HL-60 (cell line): ENCODE measurements around the gene AFF2.

Experiments
- CTCF ChIP-seq: IDR thresholded peaks from one replicate; pipeline ENCODE4 v1.5.1; 2011; ENCODE audit warnings: low read length, control low read depth, inconsistent platforms; ENCODE audit not compliant: insufficient read depth
- GABPA ChIP-seq: IDR thresholded peaks from 2 replicates; pipeline ENCODE4 v1.6.1; 2012; ENCODE audit warnings: low read depth
- POLR2AphosphoS5 ChIP-seq: IDR thresholded peaks from 2 replicates; pipeline ENCODE4 v1.6.1; 2012; ENCODE audit warnings: low read depth

- TF ChIP-seq CTCF, result no peak
- TF ChIP-seq POLR2AphosphoS5, result no peak
- no peak for TF ChIP-seq GABPA
Measured at GRCh38 chrX:148592595-148592994, 92.2 kb downstream of the AFF2 start.
